Body of pancreas (tissue), 4 donors: ENCODE data around the gene IGSF8. TPM values are rescaled to one million over a fixed set of nuclear protein-coding genes. Genes with fewer than 3 reads are reported as not detected.

ENCODE experiments used
- ATAC-seq: fragments of 150-250 bp; one replicate; pipeline ENCODE4 v1.9.1; 2016
- DNase-seq, 4 donors: peaks; one replicate each; pipeline ENCODE4 v3.0.0-alpha.2; 2019
- H3K27ac ChIP-seq, 4 donors: fragments of 200-600 bp; sonication (generic); 1 replicate in 3 of 4; 2 replicates in 1 of 4; pipeline versions ENCODE4 v1.5.1 to v1.6.1; 2016 to 2019; ENCODE audit warnings: mild to moderate bottlenecking in 1 of 4, mixed read lengths in 1 of 4, moderate library complexity in 1 of 4
- H3K27me3 ChIP-seq, 2 donors: fragments of 200-600 bp; sonication (generic); one replicate each; pipeline ENCODE4 v1.6.0; 2016; ENCODE audit warnings: mild to moderate bottlenecking in 1 of 2
- H3K36me3 ChIP-seq, 2 donors: fragments of 200-600 bp; sonication (generic); replicated peaks in 1 of 2; 2 replicates each; pipeline ENCODE4 v1.5.1; 2016; ENCODE audit warnings: low read depth in 2 of 2; ENCODE audit not compliant: insufficient read depth in 1 of 2
- H3K4me1 ChIP-seq: fragments of 200-600 bp; sonication (generic); one replicate; pipeline ENCODE4 v1.6.0; 2016
- H3K4me3 ChIP-seq, 2 donors: fragments of 200-600 bp; sonication (generic); 1 replicate in 1 of 2; 2 replicates in 1 of 2; pipeline ENCODE4 v1.5.1; 2016 to 2019
- H3K9me3 ChIP-seq, 3 donors: fragments of 200-600 bp; sonication (generic); 1 replicate in 2 of 3; 2 replicates in 1 of 3; pipeline ENCODE4 v1.5.1; 2016
- CTCF ChIP-seq, 7 experiments: fragments of 450-650 bp in 4 of 7; fragments of 200-600 bp in 3 of 7; sonication (generic) in 3 of 7; IDR thresholded peaks; one replicate each; pipeline ENCODE4 v1.5.1; 2016 to 2019; ENCODE audit warnings: antibody characterized with exemption in 7 of 7
- POLR2A ChIP-seq, 3 donors: fragments of 450-650 bp; IDR thresholded peaks; one replicate each; pipeline ENCODE4 v1.6.1; 2016; ENCODE audit warnings: antibody characterized with exemption in 3 of 3, mild to moderate bottlenecking in 2 of 3
- WGBS, 2 donors: methylation state at CpG; one replicate each; pipeline ENCODE4 v1.1.5; 2017; 5-methylcytosine and 5-hydroxymethylcytosine counted together
- intact Hi-C: fragments of 100-400 bp; cut with DNase I; formaldehyde crosslinking; loops from one replicate; pipeline ENCODE4 v1.15.1; 2023
- total RNA-seq, 2 donors: library from RNA; depleted of rRNA; stranded (reverse); fragments of >200 nt; gene quantifications; one replicate each; pipeline ENCODE4 v1.1.0, GENCODE V29; 2016

The IGSF8 gene
- total RNA-seq, 2 donors from 2014 or later, result 18.4 to 46.8 TPM

- Histone ChIP-seq H3K27ac (no peak overlapping the region), H3K27me3 (no peaks in the 10 kb centered on the region), H3K4me3 (no peak overlapping the region), H3K36me3 (no peaks in the 10 kb centered on the region), H3K9me3 (no peaks in the 10 kb centered on the region), H3K4me1 (peaks cover 10% of the 10 kb centered on the region)
- TF ChIP-seq CTCF (IDR thresholded peaks at IDR 0.05) (no peak), POLR2A (IDR thresholded peaks at IDR 0.05) (no peak)
- intact Hi-C loops, result no loop called here
- DNase-seq (no peak), ATAC-seq (no peak)
- WGBS, 2 donors, result 82 to 84% methylated on average over 5 of the region's 5 CpGs
Observed at GRCh38 chr1:160071289-160071688, 27.1 kb downstream of the IGSF8 start.

DNA sequence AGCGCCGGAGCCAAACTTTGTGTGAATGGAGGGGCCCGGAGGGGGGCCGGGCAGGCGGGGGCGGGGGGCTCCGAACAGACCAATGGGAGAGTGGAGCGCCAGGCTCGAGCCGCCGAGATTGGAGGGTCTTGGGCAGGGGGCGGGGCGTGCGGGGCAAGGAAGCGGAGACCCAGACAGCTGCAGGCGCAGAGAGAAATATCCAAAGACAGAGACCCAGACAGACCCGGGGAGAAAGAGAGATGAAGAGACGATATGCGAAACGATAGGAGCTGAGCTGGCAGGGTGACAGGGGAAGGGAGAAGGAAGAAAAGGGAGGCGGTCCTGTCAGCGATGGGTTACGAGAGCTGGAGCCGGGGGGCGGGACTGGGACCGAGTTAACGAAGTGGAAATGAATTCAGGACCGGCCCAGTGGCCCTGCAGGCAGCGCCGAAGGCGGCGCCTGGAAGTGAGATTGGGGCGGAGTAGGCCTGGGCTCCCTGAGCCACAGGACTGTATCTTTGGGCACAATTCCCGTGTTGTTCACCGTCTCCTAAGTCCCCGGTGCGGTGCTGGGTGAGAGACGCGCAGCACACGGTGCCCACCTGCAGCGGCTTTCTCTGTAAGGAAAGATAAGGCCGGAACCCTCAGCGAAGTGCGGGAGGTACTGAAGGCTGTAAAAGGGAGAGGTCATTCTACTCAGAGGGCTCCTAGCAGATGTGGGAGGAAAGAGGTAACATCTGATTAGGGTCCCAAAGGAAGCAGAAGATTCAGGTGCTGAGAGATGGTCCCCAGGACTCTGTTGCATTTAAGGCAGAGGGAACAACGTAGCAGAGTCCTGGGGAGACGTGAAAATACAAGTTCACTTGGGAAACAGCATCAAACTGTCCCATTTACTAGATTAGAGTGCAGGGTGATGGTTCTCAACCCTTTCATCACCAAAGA, 27.9 kb downstream of the IGSF8 start:
- intact Hi-C loops, result no loop called here
- Histone ChIP-seq H3K36me3 (no peaks in the 10 kb centered on the region), H3K27me3 (no peaks in the 10 kb centered on the region), H3K9me3 (no peaks in the 10 kb centered on the region), H3K4me1 (peaks cover 10% of the 10 kb centered on the region), H3K4me3 (peak overlapping the region; percentile 28 to 40), H3K27ac (no peak overlapping the region)
- 2% methylated on average over 39 to 46 of the region's 46 CpGs for WGBS, 2 donors
- DNase-seq (peak; percentile 66 to 80 (median 74)), ATAC-seq (peak; percentile 84)
- TF ChIP-seq CTCF (IDR thresholded peaks at IDR 0.05) (no peak), POLR2A (IDR thresholded peaks at IDR 0.05) (peak in 2 of 3 donors; percentile 19 to 23)

DNA sequence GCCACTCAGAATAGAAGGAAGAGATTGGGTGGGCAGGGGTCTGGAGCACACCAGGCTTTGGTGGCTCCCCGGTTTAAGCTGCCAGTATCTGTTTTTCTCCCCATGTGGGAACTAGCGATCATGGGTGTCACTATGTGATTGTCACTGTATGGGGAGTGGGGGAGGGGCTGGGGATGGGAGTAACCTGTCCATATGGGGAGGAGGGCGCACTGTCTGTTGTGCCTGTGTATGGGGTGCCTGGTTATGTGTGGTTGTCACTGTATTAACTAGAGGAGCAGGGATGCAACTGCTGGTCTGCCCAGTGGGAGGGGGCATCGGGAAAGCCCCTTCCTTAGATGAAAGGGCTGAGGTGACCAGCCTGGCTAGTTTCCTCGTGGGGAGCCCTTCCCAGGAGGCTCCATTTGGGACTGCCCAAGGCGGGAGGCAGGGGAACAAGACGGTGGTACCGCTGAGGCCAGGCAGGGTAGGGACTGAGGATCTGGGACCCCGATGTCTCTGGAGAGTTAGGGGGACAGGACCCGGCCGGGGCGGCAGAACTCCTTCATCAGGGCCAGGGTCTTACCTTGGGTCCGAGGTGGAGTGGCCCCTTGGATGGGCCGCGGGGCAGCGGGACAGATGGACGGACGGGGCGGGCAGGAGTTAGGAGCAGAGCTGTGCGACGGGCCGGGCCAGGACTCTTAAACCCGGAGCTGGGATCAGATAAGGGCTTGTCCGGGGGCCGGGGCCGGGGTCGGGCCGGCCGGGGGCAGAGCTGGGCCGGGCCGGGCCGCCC, 28.8 kb downstream of the IGSF8 start, which contains the start of gene KCNJ10:
KCNJ10 (minus strand) TSS at position 701 of the 772 bp plus-strand sequence. CDS start 27,628 bp downstream, outside the sequence.
- Histone ChIP-seq H3K27ac (no peak within 1 kb of the TSS), H3K9me3 (no peaks in the 10 kb centered on the region), H3K27me3 (no peaks in the 10 kb centered on the region), H3K4me1 (peaks cover 10% of the 10 kb centered on the region), H3K36me3 (no peaks in the 10 kb centered on the region), H3K4me3 (peak within 1 kb of the TSS; percentile 28 to 40)
- WGBS, 2 donors, result 21 to 44% methylated on average over 11 to 31 of the region's 32 CpGs
- intact Hi-C loops, result no loop called here
- ATAC-seq, result peak; percentile 49
- TF ChIP-seq CTCF (IDR thresholded peaks at IDR 0.05) (no peak), POLR2A (IDR thresholded peaks at IDR 0.05) (no peak)
- DNase-seq, result no peak

DNA sequence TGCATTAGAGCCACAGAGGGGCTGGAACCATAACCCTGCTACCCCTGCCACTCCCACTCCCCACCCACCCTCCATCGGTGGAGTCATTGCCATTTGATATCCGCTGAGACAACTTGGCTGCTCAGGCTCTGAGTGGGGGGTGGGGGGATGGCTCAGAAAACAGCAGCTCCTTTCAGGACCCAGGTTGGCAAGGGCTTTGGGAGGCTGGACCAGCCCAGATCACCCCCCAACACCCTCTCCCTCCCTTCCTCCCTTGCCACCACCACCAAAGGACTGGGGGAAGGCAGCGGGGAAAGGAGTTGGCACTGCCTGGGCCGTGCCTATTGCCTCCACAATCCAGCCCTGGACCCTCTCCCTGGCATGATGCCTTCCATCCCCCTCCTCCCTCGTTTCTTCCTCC, 30.2 kb downstream of the IGSF8 start:
- Histone ChIP-seq H3K36me3 (no peaks in the 10 kb centered on the region), H3K4me1 (peaks cover 10% of the 10 kb centered on the region), H3K27ac (no peak overlapping the region), H3K27me3 (no peaks in the 10 kb centered on the region), H3K4me3 (no peak overlapping the region), H3K9me3 (no peaks in the 10 kb centered on the region)
- intact Hi-C loops, result no loop called here
- no peak for DNase-seq
- no peak for TF ChIP-seq CTCF (IDR thresholded peaks at IDR 0.05)
- TF ChIP-seq POLR2A (IDR thresholded peaks at IDR 0.05), result no peak
- WGBS, 2 donors, result 70 to 92% methylated on average over 4 to 5 of the region's 5 CpGs
- no peak for ATAC-seq
